Fibroblast of the aortic adventitia (primary cell): Measurements from ENCODE around the gene PRPS1. TPM values are rescaled to one million over a fixed set of nuclear protein-coding genes. Genes with fewer than 3 reads are reported as not detected.
A peak's percentile ranks its signal among the peaks of the same experiment; 100 is the strongest.
"Not testable (repeated sequence)": the region's sequence is repeated elsewhere in the genome, so short reads cannot be mapped to it uniquely, and the experiment has no call there.

Experiments
- DNase-seq: peaks from one replicate; pipeline ENCODE4 v3.0.0-alpha.2; 2010; ENCODE audit warnings: low read depth
- H3K4me3 ChIP-seq: 2 replicates; pipeline ENCODE4 v1.5.1; 2011; ENCODE audit warnings: low read depth, mild to moderate bottlenecking, control low read depth, low read length, moderate library complexity
- total RNA-seq: library from RNA; depleted of rRNA; stranded (reverse); fragments of >200 nt; gene quantifications from 2 replicates; pipeline ENCODE4 v1.2.3, GENCODE V29; 2012; ENCODE audit warnings: low replicate concordance
- TF ChIP-seq, protein P1 (sequence below): IDR thresholded peaks from 2 replicates; pipeline ENCODE4 v1.5.1; 2011; ENCODE audit warnings: mild to moderate bottlenecking, low read length, control low read depth, inconsistent platforms; ENCODE audit not compliant: insufficient read depth

PRPS1 gene
- total RNA-seq, 1 donor = 37.9 TPM

DNA sequence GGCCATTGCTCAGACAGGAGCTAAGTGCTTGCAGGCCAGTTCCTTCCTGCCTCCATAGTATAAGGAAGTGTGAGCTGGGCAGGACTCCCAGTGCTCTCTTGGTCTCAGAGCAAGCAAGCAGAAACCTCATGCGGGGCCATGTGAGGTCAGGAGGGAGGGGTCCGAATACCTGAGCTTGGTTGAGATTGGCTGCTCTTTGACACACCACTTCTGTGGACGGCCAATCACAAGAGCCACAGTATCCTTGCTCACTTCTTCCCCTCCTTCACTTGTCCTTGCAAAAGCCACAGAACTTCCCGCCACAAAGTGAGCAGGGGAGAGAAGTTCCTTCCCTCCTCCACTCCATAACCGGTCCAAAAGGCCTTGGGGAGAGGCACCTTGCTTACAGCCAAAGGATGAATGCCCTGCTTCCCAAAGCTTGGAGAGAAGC is 56.7 kb downstream of the PRPS1 start:
- TF ChIP-seq, protein P1, sequence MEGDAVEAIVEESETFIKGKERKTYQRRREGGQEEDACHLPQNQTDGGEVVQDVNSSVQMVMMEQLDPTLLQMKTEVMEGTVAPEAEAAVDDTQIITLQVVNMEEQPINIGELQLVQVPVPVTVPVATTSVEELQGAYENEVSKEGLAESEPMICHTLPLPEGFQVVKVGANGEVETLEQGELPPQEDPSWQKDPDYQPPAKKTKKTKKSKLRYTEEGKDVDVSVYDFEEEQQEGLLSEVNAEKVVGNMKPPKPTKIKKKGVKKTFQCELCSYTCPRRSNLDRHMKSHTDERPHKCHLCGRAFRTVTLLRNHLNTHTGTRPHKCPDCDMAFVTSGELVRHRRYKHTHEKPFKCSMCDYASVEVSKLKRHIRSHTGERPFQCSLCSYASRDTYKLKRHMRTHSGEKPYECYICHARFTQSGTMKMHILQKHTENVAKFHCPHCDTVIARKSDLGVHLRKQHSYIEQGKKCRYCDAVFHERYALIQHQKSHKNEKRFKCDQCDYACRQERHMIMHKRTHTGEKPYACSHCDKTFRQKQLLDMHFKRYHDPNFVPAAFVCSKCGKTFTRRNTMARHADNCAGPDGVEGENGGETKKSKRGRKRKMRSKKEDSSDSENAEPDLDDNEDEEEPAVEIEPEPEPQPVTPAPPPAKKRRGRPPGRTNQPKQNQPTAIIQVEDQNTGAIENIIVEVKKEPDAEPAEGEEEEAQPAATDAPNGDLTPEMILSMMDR = no peak
- DNase-seq = peak; percentile 48
- H3K4me3 ChIP-seq = no peak overlapping the region

DNA sequence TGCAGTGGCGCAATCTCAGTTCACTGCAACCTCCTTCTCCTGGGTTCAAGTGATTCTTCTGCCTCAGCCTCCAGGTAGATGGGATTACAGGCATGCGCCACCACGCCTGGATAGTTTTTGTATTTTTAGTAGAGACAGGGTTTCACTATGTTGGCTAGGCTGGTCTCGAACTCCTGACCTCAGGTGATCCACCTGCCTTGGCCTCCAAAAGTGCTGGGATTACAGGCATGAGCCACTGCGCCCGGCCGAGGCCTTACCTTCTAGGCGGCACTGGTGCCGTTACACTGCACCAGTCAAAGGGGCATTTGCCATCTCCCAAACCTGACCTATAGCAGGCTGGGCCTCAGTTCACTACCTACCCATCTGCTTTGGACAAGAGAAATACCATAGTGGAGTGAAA is 57.3 kb downstream of the PRPS1 start:
- not testable (repeated sequence) for H3K4me3 ChIP-seq, DNase-seq

DNA sequence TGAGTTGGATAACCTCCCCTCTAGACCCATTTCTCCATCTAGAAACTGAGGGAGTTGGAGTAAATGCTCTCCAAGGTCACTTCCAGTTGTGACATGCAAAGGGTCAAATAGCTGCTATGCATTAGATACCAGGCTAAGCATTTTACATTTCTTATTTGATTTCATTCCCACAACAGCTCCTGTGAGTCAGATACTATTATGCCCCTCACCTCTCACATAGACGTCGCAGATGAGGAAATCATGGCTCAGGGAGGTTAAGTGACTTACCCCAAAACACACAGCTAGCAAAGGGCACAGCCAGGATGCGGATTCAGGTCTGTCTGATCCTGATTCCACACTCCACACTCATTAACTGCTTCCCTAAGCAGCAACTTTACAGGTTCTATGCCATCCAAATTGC is 57.7 kb downstream of the PRPS1 start:
- H3K4me3 ChIP-seq = no peak overlapping the region
- TF ChIP-seq, protein P1 = no peak
- no peak for DNase-seq

DNA sequence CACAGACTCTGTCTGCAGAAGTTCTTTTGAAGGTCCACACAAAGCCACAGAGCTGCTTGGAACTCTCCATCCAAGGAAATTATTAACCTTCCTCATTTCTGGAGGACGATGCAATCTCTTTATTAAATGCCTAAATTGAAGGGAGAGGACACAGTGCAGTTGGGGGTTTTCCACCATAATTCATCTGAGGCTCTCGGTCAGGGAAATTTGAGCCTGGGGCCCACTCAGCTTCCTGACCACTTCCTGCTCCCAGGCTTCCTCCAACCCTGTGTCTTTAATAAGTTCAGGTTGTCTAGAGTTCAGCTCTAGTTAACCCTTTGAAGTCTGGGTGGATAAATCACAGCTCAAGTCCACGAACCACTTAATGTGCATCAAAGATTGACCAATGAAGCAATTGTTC is 58.5 kb downstream of the PRPS1 start:
- DNase-seq = no peak
- H3K4me3 ChIP-seq = no peak overlapping the region
- TF ChIP-seq, protein P1 = no peak

DNA sequence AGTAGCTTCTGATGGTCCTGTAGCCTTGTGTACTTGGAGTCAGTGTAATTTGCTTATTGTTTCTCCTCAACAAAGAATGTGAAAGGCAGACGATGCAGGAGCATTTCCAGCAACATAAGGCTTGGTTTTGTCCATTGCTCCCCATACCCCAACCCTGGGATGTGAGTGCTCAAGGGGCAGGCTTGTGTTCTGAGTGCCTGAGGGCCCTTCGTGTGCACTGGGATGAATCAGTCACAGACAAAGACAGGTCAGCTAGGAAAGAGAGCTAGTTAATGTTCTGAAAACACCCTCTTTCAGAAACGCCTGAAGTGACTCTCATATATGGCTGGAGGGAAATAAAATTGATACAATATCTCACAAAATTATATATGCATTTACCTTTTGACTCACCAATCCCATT is 59.1 kb downstream of the PRPS1 start:
- no peak for DNase-seq
- TF ChIP-seq, protein P1 = no peak
- no peak overlapping the region for H3K4me3 ChIP-seq

DNA sequence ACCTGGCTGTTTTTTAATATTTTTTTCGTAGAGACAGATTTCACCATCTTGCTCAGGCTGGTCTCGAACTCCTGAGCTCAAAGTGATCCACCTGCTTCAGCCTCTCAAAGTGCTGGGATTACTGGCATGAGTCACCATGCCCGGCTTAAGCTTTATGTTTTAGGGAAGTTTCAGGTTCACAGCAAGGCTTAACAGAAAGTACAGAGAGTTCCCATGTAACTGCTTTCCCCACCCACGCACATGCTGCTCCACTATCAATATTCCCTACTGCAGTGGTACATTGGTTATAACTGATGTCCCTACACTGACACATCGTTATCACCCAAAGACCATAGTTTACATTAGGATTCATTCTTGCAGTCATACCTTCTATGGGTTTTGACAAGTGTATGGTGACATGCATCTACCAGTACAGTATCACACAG is 62.7 kb downstream of the PRPS1 start:
- H3K4me3 ChIP-seq = no peak overlapping the region
- DNase-seq = no peak
- TF ChIP-seq, protein P1 = no peak

DNA sequence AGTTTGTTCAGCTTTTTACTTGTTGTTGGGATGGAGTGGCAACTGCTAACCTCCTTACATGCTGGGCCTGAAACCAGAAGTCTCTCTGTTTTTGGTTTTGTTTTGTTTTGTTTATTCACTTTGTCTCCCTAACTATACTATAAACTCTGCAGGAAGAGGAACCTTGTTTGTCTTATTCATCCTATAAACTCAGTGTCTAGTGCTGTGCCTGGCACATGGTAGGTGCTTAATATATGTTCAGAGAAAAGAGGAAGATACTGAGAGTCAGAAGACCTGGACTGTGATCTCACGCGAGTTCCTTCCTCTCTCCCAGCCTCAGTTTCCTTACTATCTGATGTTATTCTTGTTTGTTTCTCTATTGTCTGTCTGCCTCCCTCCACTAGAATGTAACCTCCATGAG is 71.3 kb downstream of the PRPS1 start:
- no peak for DNase-seq
- TF ChIP-seq, protein P1 = no peak
- no peak overlapping the region for H3K4me3 ChIP-seq
